ENCODE data around the gene POLD3. TPM values are rescaled to one million over a fixed set of nuclear protein-coding genes. Genes with fewer than 3 reads are reported as not detected.

POLD3 gene
- total RNA-seq, 2 donors from 2014 or later = 4.6 to 7.0 TPM

DNA sequence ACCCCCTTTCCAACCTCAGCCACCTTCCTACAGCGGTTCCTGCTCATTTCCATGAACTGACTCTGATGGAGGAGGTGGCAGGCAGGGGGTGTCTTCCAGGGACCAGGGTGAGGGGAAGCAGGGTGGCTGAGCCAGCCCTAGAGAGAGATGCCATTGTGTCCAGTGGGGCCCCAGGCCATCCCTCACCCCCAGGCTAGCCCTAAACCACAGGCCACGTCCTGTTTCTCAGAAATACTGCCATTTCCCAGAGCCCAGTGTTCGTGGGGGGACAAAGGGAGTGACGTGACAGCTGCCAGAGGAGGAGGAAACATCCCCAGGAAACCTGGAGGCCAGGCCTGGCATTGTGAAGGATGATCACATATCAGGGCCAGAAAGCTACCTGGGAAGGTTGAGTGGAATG is 99.4 kb downstream of the POLD3 start:
- TF ChIP-seq, protein P1, sequence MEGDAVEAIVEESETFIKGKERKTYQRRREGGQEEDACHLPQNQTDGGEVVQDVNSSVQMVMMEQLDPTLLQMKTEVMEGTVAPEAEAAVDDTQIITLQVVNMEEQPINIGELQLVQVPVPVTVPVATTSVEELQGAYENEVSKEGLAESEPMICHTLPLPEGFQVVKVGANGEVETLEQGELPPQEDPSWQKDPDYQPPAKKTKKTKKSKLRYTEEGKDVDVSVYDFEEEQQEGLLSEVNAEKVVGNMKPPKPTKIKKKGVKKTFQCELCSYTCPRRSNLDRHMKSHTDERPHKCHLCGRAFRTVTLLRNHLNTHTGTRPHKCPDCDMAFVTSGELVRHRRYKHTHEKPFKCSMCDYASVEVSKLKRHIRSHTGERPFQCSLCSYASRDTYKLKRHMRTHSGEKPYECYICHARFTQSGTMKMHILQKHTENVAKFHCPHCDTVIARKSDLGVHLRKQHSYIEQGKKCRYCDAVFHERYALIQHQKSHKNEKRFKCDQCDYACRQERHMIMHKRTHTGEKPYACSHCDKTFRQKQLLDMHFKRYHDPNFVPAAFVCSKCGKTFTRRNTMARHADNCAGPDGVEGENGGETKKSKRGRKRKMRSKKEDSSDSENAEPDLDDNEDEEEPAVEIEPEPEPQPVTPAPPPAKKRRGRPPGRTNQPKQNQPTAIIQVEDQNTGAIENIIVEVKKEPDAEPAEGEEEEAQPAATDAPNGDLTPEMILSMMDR (IDR thresholded peaks at IDR 0.05) = no peak
- Histone ChIP-seq H3K4me1 (peaks cover 0 to 10% of the 10 kb centered on the region in 2 donors), H3K4me3 (no peak overlapping the region), H3K27me3 (no peaks in the 10 kb centered on the region), H3K9me3 (no peaks in the 10 kb centered on the region), H3K36me3 (no peaks in the 10 kb centered on the region), H3K27ac (no peak overlapping the region)
- no peak for DNase-seq (ENCODE audit: low spot score)

Other genes starting within 250 kb of the POLD3 start
- 1 to 10 TPM; 2.3 to 3.4 TPM for gene PGM2L1, start 194.1 kb upstream of the POLD3 start, total RNA-seq
- 1 to 10 TPM; 1.4 to 3.3 TPM for gene KCNE3, start 125.0 kb upstream of the POLD3 start, total RNA-seq
- gene LIPT2, start 98.9 kb upstream of the POLD3 start, total RNA-seq = 1 to 10 TPM; 2.9 to 4.8 TPM
- 1 to 10 TPM; 2.0 to 4.2 TPM for gene CHRDL2, start 138.8 kb downstream of the POLD3 start, total RNA-seq
- 10 to 100 TPM; 10.6 to 10.7 TPM for gene RNF169, start 156.3 kb downstream of the POLD3 start, total RNA-seq